HG02623 (cell line): ENCODE data around the gene PHAX.
"Not testable (repeated sequence)": the region's sequence is repeated elsewhere in the genome, so short reads cannot be mapped to it uniquely, and the experiment has no call there.

ENCODE experiments used
- ATAC-seq: cut with Tn5 transposase; IDR thresholded peaks from one replicate; pipeline ENCODE4 v1.9.1; 2021; ENCODE audit warnings: moderate library complexity; ENCODE audit not compliant: unreplicated experiment

The PHAX gene

GRCh38 chr5:126600631-126601511 is at the start of gene PHAX:
Gene PHAX, plus strand, starts transcription at chr5:126600947. Its CDS starts 16 bp downstream, at chr5:126600963.
- ATAC-seq: peak; percentile 96

- no peak for ATAC-seq
Measured at GRCh38 chr5:126552614-126553013, 48.1 kb upstream of the PHAX start.

GRCh38 chr5:126555101-126555500 is 45.6 kb upstream of the PHAX start:
- not testable (repeated sequence) for ATAC-seq

- no peak for ATAC-seq
Measured at GRCh38 chr5:126561908-126562307, 38.8 kb upstream of the PHAX start.

- peak; percentile 93 for ATAC-seq
Measured at GRCh38 chr5:126562823-126563222, 37.9 kb upstream of the PHAX start.

- no peak for ATAC-seq
Measured at GRCh38 chr5:126568206-126568755, 32.5 kb upstream of the PHAX start.

- no peak for ATAC-seq
Measured at GRCh38 chr5:126575644-126576043, 25.1 kb upstream of the PHAX start.

- ATAC-seq: no peak
Measured at GRCh38 chr5:126576974-126577373, 23.8 kb upstream of the PHAX start.

GRCh38 chr5:126577415-126577814 is 23.3 kb upstream of the PHAX start:
- ATAC-seq: no peak

- ATAC-seq: no peak
Measured at GRCh38 chr5:126579716-126580115, 21.0 kb upstream of the PHAX start.

- ATAC-seq: no peak
Measured at GRCh38 chr5:126583761-126584160, 17.0 kb upstream of the PHAX start.

- no peak for ATAC-seq
Measured at GRCh38 chr5:126587551-126588390, 13.0 kb upstream of the PHAX start.

GRCh38 chr5:126589536-126590297 is 11.0 kb upstream of the PHAX start:
- ATAC-seq: no peak

- no peak for ATAC-seq
Measured at GRCh38 chr5:126591549-126591948, 9.2 kb upstream of the PHAX start.

GRCh38 chr5:126594748-126595485 is 5.8 kb upstream of the PHAX start, which contains the start of gene ALDH7A1:
Gene ALDH7A1, minus strand, starts transcription at chr5:126595219. Its CDS starts 21 bp downstream, at chr5:126595198.
- ATAC-seq: peak; percentile 80

- ATAC-seq: no peak
Measured at GRCh38 chr5:126595486-126596083, 5.2 kb upstream of the PHAX start.

- no peak for ATAC-seq
Measured at GRCh38 chr5:126597156-126597555, 3.6 kb upstream of the PHAX start.

- no peak for ATAC-seq
Measured at GRCh38 chr5:126599499-126599898, 1.2 kb upstream of the PHAX start.

- ATAC-seq: not testable (repeated sequence)
Measured at GRCh38 chr5:126599971-126600630, 646 bp upstream of the PHAX start.
